ENCODE measurements around the gene BTG4.

Gene BTG4

DNA sequence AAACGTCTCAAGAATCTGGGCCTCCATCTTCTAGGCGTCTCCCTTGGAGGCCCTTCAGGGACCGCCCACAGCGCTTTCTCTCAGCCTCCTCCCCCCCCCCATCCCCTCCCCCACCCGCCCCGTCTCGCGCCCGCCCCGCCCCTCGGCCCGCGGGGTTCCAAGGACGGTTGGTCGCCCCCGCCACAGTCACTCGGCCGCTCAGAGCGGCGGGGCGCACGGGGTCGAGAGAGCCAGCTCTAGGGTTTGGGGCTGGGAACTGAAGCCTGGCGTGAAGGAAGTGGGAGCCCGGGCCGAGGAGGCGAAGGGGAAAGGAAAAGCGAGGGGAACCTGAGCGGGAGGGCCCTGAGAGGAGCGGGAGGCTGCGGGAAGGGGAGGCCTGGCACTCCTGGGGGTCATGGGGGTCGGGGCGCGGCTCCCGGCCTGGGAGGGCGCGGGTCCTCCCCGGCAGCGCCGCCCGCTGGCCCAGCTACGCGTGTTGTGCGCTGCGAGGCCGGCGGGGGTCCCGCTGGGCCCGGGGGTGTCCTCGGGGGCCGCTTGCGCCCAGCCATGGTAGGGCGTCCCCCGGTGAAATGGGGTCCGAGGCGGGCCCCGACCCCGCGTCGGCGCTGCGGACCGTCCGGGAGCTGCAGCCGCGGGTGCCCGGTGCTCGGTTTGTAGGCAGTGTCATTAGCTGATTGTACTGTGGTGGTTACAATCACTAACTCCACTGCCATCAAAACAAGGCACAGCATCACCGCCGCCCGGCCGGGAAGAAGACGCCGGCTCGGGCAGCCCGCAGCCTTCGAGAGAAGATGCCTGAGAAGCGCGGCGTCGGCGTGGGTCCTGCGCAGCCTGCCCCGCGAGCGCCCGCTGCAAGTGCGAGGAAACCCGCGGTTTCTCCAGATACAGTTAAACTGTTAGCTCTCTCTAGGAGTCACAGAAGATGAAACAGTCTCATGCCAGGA is at the start of gene BTG4:
Gene BTG4, minus strand, starts transcription at position 91 of the 944 bp plus-strand sequence. CDS start 13,610 bp downstream, outside the sequence.
- DNase-seq (ENCODE audit: low spot score): no peak
- FAIRE-seq: no peak

DNA sequence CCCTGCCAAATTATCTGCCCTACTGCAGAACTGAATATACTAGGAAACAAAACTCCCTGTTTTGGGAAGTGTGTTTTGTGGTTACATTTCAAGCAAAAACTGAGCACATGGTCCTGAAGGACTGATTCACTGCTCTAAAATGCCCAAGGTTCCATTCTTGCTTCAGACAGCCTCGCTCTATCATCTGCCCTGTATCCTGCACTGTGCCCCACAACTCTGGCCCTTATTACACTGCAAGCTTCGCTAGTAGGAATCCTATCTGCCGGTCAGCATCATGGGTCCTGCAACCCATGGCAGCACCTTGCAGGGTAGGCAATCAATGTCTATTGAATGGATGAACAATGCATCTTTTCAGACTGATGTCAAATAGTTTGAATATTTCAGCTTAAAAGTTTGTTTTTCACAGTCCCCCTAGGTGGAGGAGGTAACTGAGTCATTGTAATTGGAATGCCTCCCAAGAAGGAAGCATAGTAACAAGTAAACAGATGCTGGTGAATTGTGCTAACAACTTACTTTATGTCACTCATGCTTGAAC is 49.7 kb upstream of the BTG4 start:
- DNase-seq (ENCODE audit: low spot score): peak; percentile 68
- FAIRE-seq: no peak

DNA sequence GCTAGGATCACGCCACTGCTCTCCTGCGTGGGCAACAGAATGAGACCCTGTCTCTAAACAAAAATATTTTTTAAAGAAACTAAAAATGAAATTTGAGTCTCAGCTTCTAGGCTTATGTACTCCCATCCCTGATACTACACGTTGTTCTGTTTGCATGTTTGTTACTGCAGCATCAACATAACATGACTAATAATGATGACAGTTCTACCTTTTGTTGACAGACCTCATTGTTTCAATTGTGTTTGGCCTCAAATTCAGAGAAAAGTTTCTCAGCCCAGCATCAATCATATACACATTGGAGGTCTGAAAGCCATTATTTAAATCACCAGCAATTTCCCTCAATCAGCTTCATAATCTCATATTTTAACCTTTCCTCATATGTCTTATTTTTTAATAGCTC is 49.1 kb upstream of the BTG4 start:
- no peak for FAIRE-seq
- DNase-seq (ENCODE audit: low spot score): no peak

DNA sequence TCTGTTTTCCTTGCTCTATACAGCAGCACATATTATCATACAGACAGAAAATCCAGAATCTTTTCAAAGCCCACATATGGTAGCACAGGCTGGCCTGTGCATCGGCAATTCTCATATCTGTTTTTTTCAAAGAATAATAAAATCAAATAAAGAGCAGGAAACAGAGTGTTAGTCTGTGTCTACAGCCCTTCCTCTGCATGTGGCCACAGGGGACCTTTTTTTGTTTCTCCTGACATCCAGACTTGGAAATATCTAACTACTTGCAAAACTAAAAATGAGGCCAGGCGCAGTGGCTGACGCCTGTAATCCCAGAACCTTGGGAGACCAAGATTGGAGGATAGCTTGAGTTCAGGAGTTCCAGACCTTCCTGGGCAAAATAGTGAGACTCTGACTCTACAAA is 48.6 kb upstream of the BTG4 start:
- FAIRE-seq (no peak), DNase-seq (ENCODE audit: low spot score) (no peak)

DNA sequence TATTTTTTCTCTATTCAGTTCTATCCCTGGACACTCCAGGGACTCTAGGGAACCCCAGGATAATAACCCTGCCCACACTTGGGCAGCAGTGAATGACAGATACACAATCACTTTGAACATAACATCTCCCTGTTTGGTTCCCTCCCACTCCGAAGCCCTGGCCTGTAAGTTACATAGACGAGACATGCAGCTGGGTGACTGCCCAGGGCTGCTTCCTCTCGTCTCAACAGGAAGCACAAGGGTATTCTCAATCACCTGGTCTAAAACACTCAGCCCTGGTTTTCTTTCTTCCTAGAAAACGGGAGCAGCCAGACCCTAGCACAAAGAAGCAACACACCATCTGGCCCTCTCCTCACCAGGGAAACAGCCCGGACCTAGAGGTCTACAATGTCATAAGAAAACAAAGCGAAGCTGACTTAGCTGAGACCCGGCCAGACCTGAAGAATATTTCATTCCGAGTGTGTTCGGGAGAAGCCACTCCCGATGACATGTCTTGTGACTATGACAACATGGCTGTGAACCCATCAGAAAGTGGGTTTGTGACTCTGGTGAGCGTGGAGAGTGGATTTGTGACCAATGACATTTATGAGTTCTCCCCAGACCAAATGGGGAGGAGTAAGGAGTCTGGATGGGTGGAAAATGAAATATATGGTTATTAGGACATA is 47.7 kb upstream of the BTG4 start:
- no peak for FAIRE-seq

DNA sequence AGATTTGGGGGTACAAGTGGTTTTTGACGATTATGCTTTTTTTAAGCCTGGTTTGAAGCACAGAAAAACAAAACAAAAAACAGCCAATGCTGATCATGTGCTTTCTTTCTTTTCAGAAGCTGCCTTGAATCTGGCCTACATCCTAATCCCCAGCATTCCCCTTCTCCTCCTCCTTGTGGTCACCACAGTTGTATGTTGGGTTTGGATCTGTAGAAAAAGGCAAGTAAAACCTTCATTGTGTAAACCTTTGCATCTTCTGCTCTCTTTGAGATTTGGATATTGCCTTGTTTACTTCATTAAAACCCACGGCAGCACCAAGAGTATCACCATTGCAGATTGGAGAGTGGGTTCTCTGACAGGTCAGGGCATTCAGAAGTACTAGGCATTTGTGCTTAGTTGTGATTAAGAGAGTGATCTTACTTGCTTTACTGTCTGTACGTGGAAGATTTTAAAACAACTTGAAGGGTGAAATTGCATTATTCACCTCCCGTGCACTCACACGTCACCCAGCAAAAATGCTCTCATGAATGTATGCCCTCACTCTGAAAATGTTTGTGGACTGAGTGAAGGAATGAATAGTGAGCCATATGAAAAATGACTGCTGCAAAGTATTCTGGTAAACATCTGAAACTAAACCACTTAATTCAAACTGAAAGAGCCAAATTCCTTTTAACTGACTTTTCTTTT is 45.4 kb upstream of the BTG4 start:
- DNase-seq (ENCODE audit: low spot score) (peak; percentile 93), FAIRE-seq (peak; percentile 90)

More for the DNA sequence above, 47.7 kb upstream of the BTG4 start:
- DNase-seq (ENCODE audit: low spot score): no peak

DNA sequence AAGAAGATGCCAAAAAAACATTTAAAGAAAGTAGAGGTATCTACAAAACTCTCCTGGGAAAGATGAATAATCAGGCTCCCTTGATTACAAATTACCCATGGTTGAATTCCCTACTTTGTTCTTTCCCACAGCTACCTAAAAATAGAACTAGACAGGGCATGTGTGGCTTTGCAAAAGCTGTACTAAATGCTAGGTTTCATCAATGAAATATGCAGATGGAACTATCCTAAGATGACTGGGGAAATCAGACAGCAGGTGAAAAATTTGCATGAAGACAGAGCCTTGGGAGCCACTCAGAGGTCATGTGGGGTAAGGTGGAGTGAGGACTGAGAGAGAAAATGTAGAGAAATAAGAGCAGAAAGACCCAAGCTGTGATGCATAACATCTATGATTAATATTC is 43.1 kb upstream of the BTG4 start:
- FAIRE-seq: no peak
- DNase-seq (ENCODE audit: low spot score): no peak

DNA sequence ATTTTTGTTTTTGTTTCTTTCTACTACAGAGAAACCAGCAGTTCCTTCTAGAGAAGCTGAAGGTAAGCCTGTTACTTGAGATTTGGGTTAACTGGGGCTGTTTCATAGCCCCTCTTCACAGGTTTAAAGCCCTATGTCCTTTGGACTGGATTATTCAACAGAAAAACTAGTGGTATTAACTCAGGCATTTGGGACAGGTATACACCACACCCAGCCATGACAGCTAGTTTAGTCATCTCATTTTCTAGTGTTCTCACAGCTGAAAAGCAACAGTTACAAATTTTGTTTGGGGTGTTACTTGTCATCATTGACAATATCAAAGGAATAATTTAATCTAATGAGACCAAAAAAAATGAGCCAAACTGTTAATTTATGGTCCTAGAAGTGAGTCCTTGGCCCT is 42.3 kb upstream of the BTG4 start:
- DNase-seq (ENCODE audit: low spot score): no peak
- FAIRE-seq: no peak

DNA sequence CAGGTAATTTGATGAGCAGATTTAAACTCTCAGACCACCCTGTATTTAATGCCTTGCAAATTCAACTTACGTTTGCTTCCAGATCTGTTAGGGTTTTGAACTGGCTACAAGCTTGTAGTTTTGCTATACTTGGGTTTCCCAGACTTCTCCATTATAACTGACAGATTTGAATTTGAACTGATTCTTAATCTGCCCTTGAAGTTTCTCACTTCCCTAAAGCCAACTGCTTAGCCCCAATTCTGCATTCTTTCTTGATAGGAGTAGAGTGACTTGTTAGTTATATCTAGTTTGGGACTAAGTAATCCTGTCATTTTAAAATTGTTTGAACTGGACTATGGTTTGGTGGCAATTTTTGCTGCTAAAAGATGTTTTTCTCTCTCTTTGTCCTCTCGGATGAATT is 38.1 kb upstream of the BTG4 start:
- DNase-seq (ENCODE audit: low spot score): no peak
- no peak for FAIRE-seq

DNA sequence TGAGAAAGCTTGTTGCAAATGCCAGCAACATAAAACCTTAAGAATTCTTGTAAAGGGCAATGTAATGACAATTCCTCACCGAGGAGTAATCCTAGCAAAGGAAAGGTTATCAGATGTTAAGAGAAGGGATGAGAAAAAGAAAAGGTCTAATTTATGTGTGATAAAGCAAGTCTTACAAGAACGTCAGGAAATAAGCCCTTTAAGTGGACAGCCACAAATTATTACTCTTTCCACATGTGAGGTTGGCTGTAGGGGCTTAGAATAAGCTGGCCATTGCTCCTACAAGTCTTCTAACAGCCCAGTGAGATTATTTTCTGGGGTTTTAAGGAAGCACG is 37.6 kb upstream of the BTG4 start:
- FAIRE-seq: no peak

DNA sequence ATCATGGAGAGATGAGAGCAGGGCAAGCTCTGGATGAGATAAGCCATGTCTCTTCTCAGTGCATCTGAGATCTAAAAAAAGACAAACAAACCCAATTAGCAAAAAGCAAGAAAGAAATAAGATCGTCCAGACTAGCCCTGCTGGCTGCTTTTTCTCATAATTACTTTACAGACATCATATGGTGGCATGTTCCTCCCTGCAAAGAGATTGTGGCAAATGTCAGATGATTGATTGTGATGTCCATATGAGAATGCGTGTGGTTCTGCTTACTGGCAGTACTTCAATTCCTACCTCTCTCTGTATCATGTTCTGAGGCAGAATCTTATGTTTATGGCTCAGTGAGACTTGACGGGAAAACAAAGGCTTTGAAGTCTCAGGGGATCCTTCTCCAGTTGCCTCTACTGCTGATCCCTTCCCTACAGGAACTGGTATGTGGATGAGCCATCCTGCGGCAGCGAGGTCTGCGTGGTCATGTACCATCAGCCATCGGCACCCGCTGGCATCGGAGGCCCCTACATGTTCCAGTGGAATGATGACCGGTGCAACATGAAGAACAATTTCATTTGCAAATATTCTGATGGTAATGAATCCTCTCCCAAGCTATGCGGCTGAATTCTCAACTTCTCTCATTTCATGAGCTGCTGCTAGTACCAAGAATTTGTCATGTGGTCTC is 37.1 kb upstream of the BTG4 start:
- FAIRE-seq (no peak), DNase-seq (ENCODE audit: low spot score) (no peak)

More for the DNA sequence above, 37.6 kb upstream of the BTG4 start:
- DNase-seq (ENCODE audit: low spot score): no peak

DNA sequence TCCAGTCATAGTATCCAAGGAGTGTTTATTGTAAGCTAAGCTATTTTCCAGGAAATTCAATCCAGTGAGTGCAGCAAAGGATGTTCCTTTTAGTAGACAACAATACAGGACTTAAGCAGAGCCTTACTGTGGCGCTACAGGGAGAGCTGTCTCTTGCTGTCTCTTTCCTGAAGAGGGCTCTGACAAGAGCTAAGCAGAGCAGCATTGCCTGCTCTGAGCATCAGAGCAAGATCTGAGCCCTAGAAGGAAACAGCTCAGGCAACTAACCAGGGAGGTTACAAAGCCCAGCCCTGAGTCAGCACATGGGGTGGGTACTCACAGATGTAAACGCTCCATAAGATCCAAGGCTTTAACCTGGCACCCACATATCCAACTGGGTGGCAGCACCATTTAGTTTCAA is 36.3 kb upstream of the BTG4 start:
- no peak for FAIRE-seq
- DNase-seq (ENCODE audit: low spot score): no peak

DNA sequence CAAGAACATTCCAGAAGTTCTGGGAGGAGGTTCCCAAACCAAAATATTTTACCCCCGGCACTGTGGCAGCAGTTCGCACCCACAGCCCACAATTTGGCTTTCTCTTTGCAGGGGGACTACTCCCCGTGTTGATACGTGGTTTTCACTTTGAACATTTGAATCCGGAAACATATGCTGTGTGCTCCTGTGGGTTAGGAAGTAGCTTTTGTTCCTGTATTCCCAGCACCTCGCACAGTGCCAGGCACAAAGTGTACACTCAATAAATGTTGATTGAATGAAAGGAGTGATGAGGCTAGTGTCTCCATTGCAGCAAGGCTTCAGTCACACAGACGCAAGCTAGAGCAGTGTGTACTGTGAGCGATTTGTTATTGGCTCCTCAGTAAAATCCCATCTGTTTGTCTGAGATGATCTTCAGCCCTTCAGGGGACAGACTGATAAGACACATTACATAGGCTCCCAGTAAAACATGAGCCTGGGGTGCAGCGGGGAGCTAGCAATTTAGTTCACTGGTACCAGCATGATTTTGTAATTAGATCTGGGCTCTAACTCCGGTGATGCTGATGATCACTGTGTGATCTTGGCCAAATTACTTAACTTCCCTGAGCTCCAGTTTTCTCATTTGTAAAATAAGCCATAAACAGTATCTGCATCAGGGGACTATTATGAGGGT is 30.6 kb upstream of the BTG4 start:
- FAIRE-seq (no peak), DNase-seq (ENCODE audit: low spot score) (no peak)

DNA sequence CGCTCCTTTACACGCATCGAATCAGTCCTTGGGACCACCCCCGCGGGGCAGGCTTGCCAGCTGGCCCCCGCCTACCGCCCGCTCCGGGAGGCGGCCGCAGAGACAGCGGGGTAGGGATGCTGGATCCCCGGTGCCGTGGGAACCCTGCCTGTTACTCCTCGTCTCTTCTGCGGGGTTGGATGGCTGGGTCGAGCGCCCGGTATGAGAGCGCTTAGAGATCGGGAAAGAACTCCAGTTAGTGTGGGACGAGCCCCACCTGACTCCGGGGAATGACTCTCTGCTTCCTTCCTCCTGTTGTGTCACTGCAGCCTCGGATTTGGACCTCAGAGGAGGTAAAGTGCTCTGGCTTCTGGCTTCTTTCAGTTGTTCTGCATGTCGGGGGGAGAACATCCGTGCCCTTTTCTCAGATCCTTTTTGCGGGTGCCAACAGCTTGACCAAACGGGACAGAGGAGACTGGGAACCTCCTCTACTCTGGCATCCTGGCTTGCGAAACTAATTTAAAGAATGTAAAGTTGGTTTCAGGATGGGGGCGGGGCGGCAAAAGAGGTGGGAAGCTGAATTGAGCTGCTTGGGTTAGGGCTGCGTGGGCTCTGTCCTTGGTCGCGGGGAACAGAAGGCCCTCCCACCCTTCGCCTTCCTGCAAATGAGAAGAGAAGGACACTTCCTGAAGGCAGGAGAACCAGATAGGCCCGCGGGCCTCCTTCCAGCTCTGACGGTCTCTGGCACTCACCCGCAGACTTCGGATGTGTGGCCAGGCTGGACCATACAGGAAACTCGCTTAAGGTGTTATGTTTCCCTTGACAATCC is 29.3 kb upstream of the BTG4 start:
- FAIRE-seq: no peak
- DNase-seq (ENCODE audit: low spot score): no peak

DNA sequence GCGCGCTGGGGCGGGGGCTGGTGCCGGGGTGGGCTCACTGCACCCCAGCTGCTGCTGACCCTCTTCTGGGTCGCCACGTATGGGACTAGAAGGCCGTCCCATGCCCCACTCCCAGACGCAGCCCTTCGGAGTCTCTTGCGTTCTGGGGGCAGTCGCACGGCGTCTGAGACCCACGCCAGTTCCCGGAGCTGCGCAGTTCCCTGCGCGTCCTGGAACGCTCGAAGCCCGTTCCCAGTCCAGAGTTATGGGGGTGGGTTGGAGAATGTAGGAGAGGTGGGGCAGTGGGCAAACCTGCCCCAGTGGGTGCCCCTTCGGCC is 28.7 kb upstream of the BTG4 start:
- no peak for FAIRE-seq
- no peak for DNase-seq (ENCODE audit: low spot score)

DNA sequence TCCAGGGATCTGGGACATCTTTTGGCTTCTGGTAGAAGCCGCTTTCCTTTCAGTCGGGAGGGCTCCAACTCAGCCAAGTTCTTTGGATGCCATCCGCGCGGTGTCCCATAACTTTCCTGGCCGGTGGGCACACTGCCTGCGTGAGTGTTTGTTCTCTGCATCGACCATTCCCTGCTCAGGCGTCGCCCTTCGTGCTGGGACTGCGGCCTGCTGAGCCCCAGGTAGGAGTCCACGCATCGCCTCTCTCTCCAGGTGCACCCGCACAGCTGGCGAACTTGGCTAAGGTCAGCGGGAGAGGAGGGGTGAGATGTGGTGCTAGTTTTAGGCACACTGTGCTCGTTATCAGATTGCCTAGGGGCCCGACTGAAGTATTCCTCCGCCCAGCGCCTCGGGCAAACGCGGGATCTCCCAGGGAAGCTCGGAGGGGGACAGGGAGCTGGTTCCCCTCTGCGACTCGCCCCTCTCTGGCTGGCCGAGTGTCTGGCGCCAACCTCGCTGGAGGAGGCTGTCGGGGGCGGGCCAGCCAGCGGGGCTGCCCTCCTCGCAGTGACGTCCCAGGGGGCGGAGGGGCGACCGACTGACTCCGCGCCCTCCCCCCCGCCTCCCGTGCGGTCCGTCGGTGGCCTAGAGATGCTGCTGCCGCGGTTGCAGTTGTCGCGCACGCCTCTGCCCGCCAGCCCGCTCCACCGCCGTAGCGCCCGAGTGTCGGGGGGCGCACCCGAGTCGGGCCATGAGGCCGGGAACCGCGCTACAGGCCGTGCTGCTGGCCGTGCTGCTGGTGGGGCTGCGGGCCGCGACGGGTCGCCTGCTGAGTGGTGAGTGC is 28.1 kb upstream of the BTG4 start, which contains the start of gene LAYN:
Gene LAYN, plus strand, starts transcription at position 607 of the 823 bp plus-strand sequence. Its CDS starts 124 bp downstream, at position 731.
- DNase-seq (ENCODE audit: low spot score) (no peak), FAIRE-seq (no peak)

DNA sequence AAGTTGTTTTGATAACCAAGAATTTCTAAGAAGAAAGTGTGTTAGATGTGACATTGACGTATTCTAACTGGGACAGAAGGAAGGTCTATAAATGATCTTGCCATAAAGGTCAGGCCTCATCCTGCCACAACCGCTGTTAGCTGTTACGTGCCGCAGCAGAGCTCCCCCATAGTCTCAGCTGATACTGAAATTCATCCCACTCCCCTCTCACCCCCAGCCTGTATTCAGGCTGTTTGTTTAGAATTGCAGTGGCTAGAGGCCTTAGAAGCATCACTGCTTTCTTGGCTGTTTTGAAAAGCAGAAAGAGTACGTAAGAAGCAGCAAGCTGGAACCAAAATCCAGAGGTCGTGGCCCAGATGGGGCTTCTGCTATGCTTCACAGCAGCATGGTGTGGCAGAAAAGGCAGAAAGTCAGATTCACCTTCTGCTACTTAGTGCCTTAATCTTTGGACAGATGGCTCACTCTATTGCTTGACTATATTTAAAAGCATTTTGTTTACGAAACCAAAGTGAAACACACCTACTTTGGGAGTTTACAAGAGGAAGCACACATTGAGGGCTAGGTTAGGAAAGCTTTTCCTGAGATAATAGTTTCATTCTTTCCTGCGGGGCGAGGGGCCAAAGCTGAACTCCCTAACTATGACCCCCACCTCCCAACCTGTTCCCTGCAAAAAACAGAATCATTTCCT is 27.4 kb upstream of the BTG4 start:
- FAIRE-seq: no peak
- DNase-seq (ENCODE audit: low spot score): no peak

DNA sequence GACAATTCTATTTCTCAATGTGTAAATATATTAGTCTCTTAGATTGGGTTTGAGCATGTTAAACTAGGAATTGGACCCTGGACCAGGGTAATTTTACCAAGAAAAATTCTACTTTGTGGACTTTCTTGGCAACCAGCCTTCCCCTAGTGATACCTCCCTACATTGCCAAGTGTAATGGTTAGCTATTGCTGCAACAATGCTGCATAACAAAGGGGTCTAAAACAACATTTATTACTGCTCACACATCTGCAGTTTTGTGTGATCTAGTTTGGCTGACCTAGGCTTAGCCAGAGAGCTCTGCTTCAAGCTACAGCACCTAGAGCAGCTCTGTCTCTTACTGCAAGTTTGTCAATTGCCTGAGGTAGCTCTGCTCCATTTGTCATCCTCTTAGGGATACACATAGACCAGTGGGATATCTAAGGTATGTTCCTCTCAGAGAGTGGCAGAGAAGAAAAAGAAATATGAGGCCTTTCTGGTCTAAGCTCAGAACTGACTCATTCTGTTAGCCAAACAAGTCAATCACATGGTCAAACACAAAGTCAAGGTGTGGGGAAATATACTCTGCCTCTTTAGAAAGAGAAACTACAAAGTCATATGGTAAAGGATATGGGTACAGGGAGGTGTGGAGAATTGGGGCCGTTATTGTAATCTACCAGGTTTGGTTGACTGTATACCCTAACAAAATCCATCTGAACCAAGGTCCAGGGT is 26.4 kb upstream of the BTG4 start:
- FAIRE-seq (no peak), DNase-seq (ENCODE audit: low spot score) (no peak)

Measured in RCC 7860 (cell line).